HepG2 (cell line): ENCODE measurements around the gene PLXNA4. TPM values are rescaled to one million over a fixed set of nuclear protein-coding genes. Genes with fewer than 3 reads are reported as not detected.

Source experiments
- AHDC1 ChIP-seq: sonication (generic); formaldehyde crosslinking; IDR thresholded peaks from 2 replicates; pipeline ENCODE4 v1.5.1; 2020; ENCODE audit warnings: mild to moderate bottlenecking, missing genetic modification reagents, borderline replicate concordance
- ATF1 ChIP-seq: IDR thresholded peaks from 2 replicates; pipeline ENCODE4 v1.6.1; 2016; ENCODE audit warnings: mild to moderate bottlenecking, control low read depth
- ERF ChIP-seq: IDR thresholded peaks from 2 replicates; pipeline ENCODE4 v1.6.1; 2018; ENCODE audit warnings: missing biosample characterization, missing genetic modification reagents
- FOXP1 ChIP-seq, 2 experiments: fragments of 450-650 bp in 1 of 2; IDR thresholded peaks; 2 replicates each; pipeline ENCODE4 v1.6.1; 2017 to 2018; ENCODE audit warnings: antibody characterized with exemption in 1 of 2
- NCOA2 ChIP-seq: sonication (generic); formaldehyde crosslinking; IDR thresholded peaks from 2 replicates; pipeline ENCODE4 v1.8.0; 2022; ENCODE audit warnings: inconsistent platforms
- SRSF9 ChIP-seq: fragments of 200-400 bp; formaldehyde crosslinking; IDR thresholded peaks from 2 replicates; pipeline ENCODE4 v1.6.1; 2018; ENCODE audit warnings: borderline replicate concordance, mild to moderate bottlenecking, low read depth, low read length; ENCODE audit not compliant: insufficient read depth, poor library complexity, severe bottlenecking
- ZKSCAN5 ChIP-seq: sonication (generic); formaldehyde crosslinking; IDR thresholded peaks from 2 replicates; pipeline ENCODE4 v1.5.1; 2020; ENCODE audit warnings: mild to moderate bottlenecking, missing genetic modification reagents
- ZNF136 ChIP-seq: sonication (generic); formaldehyde crosslinking; IDR thresholded peaks from 2 replicates; pipeline ENCODE4 v1.8.1; 2022; ENCODE audit warnings: low read depth, mild to moderate bottlenecking, moderate library complexity, missing genetic modification reagents
- ZNF646 ChIP-seq: sonication (generic); formaldehyde crosslinking; IDR thresholded peaks from 2 replicates; pipeline ENCODE4 v1.9.0; 2021; ENCODE audit warnings: mild to moderate bottlenecking, missing genetic modification reagents
- polyA plus RNA-seq, 8 experiments: library from polyadenylated mRNA; depleted of rRNA in 3 of 8; stranded (reverse) in 7 of 8; unstranded in 1 of 8; fragments of >200 nt; fragmentation: Illumina TruSeq in 4 of 8; extraction: Trizol in 4 of 8; gene quantifications; 2 replicates each; pipeline versions ENCODE4 v1.2.1 to v1.2.3, GENCODE V29; 2011 to 2016; ENCODE audit warnings: low read depth in 4 of 8, missing spikeins in 1 of 8, mixed read lengths in 1 of 8; ENCODE audit not compliant: insufficient read depth in 1 of 8
- total RNA-seq, 5 experiments: library from RNA; depleted of rRNA; stranded (reverse); fragments of >200 nt; fragmentation: Illumina TruSeq; extraction: Trizol; gene quantifications; 2 replicates each; pipeline ENCODE4 v1.2.3, GENCODE V29; 2016; ENCODE audit warnings: low read depth in 1 of 5
- TF ChIP-seq, protein P1 (sequence below): sonication (generic); formaldehyde crosslinking; IDR thresholded peaks from 2 replicates; pipeline ENCODE4 v1.4.0; 2020; ENCODE audit warnings: missing genetic modification reagents, mild to moderate bottlenecking, borderline replicate concordance

PLXNA4 gene
- total and polyA plus RNA-seq, 2 of the 13 experiments (the other 11 are each of a cell fraction or from before 2014, with no cell fraction given) = 0.01 to 0.04 TPM

DNA sequence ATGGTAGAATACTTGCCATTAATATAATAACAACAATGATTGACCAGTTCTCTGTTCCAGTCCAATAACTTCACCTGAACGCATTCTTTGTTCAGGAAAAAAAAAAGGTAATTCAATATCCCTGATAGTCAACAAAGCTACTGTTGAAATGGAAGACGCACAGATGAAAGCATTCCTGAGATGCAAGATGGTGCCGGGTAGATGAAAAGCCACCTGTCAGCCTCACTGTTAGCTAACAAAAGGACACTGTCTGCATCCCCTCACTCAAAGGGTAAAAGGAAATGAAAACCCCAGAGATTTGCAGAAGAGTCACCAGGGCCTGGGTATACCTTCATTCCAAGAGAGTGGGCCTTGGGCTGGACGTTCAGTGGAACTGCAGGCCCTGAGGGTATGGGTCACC, 357.4 kb downstream of the PLXNA4 start (continued):
- peak; percentile 67; the same call in 1 of the 2 replicates for TF ChIP-seq AHDC1
- no peak for TF ChIP-seq ERF (CRISPR knock-in tag)
- TF ChIP-seq ZNF646 (CRISPR knock-in tag) = no peak
- TF ChIP-seq, protein P1, sequence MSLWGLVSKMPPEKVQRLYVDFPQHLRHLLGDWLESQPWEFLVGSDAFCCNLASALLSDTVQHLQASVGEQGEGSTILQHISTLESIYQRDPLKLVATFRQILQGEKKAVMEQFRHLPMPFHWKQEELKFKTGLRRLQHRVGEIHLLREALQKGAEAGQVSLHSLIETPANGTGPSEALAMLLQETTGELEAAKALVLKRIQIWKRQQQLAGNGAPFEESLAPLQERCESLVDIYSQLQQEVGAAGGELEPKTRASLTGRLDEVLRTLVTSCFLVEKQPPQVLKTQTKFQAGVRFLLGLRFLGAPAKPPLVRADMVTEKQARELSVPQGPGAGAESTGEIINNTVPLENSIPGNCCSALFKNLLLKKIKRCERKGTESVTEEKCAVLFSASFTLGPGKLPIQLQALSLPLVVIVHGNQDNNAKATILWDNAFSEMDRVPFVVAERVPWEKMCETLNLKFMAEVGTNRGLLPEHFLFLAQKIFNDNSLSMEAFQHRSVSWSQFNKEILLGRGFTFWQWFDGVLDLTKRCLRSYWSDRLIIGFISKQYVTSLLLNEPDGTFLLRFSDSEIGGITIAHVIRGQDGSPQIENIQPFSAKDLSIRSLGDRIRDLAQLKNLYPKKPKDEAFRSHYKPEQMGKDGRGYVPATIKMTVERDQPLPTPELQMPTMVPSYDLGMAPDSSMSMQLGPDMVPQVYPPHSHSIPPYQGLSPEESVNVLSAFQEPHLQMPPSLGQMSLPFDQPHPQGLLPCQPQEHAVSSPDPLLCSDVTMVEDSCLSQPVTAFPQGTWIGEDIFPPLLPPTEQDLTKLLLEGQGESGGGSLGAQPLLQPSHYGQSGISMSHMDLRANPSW (CRISPR knock-in tag) = no peak
- no peak for TF ChIP-seq FOXP1 (IDR thresholded peaks at IDR 0.05)
- peak; percentile 65; the same call in 1 of the 2 replicates for TF ChIP-seq FOXP1 (CRISPR knock-in tag; IDR thresholded peaks at IDR 0.05)
- TF ChIP-seq ZNF136 = no peak
- TF ChIP-seq ZKSCAN5 (CRISPR knock-in tag) = no peak
- TF ChIP-seq SRSF9 = no peak
- TF ChIP-seq NCOA2 (CRISPR knock-in tag) = peak; percentile 88
- 0 out of 2 replicates have a peak, but pooled peaks have one; percentile 25 for TF ChIP-seq ATF1 (CRISPR knock-in tag)
